ENCODE measurements around the gene TRIP10.
"Not testable (repeated sequence)": the region's sequence is repeated elsewhere in the genome, so short reads cannot be mapped to it uniquely, and the experiment has no call there.

Gene TRIP10

DNA sequence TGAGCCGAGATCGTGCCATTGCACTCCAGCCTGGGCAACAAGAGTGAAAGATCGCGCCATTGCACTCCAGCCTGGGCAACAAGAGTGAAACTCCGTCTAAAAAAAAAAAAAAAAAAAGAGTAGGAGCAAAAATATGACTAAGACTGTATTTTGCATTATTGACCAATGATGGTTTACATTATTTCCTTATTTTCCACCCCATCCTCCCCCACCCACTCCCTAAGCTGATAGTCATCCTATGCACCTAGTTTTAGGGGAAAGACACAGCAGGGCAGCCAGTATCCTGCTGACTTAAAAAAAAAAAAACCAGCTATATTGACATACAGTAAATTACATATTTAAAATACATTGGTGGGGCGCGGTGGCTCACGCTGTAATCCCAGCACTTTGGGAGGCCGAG lies 58.2 kb downstream of the TRIP10 start:
- DNase-seq (ENCODE audit: low read depth) = no peak

DNA sequence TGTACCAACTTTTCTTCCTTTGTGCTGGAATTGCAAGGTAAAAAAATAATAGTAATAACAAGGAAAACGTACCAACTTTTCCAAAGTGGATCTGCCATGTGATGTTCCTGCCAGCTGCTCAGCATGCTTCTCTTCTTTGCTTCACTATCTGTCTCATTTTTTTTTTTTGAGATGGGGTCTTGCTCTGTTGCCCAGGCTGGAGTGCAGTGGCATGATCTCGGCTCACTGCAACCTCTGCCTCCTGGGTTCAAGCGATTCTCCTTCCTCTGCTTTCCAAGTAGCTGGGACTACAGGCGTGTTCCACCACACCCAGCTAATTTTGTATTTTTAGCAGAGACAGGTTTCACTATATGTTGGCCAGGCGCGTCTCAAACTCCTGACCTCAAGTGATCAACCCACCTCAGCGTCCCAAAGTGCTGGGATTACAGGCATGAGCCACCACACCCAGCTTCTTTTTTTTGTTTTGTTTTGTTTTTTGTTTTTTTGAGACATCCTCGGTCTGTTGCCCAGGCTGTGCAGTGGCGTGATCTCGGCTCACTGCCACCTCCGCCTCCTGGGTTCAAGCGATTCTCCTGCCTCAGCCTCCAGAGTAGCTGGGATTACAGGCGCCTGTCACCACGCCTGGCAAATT lies 60.8 kb downstream of the TRIP10 start:
- DNase-seq (ENCODE audit: low read depth) = not testable (repeated sequence)

DNA sequence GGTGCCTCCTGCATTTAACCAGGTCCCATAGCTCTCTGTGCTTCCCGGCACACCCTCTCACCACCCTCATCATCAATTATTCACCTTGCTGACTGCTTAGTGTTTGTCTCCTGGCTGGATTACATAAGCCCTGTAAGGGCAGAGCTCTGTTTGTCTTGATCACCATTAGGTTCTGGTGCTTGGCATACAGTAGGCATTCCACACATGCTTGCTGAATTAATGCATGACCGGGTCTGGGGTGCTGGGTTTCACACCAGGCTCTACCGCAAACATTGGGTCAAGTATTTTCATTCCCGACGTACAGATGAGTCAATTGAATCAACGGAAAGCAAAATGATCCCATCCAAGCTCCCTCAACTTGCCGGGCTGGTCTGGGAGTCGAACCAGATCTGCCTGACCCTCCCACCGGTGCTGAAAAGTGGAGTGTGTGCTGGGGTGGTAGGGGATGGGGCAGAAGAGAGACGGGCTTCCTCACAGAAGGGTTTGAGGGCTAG lies 61.6 kb downstream of the TRIP10 start:
- DNase-seq (ENCODE audit: low read depth) = peak; percentile 33

All from EH (cell line).